ENCODE data around the gene PSG7. TPM values are rescaled to one million over a fixed set of nuclear protein-coding genes. Genes with fewer than 3 reads are reported as not detected.
"Not testable (repeated sequence)": the region's sequence is repeated elsewhere in the genome, so short reads cannot be mapped to it uniquely, and the experiment has no call there.

PSG7 gene
- total and polyA plus RNA-seq, 10 of the 15 experiments (the other 5 are each of a cell fraction or from before 2014, with no cell fraction given), result not detected

- ATAC-seq; H3K27me3 ChIP-seq (replicated peaks in 1 of 2; ENCODE audit: control insufficient read depth in 2 of 2, insufficient read depth in 2 of 2, low read length in 1 of 2); H4K20me1 ChIP-seq (ENCODE audit: control insufficient read depth, insufficient read depth); H2AFZ ChIP-seq (ENCODE audit: control insufficient read depth, low read depth, low read length); H3K27ac ChIP-seq (ENCODE audit: control insufficient read depth, insufficient read depth); in situ Hi-C loops (cut with MboI); H3K79me2 ChIP-seq (ENCODE audit: control insufficient read depth, insufficient read depth, low read length); DNase-seq (ENCODE audit: low read depth, low spot score); H3K36me3 ChIP-seq (ENCODE audit: control insufficient read depth in 2 of 2, insufficient read depth in 2 of 2, low read length in 1 of 2); BruUV-seq (replicated peaks); SMC1A ChIA-PET (ENCODE audit: uncharacterized antibody, unreplicated experiment); H3K9ac ChIP-seq (ENCODE audit: control insufficient read depth, insufficient read depth, low read length); H3K4me3 ChIP-seq; RAD21 ChIA-PET (ENCODE audit: unreplicated experiment); POLR2A ChIA-PET; H3K4me2 ChIP-seq (ENCODE audit: control insufficient read depth, insufficient read depth); FAIRE-seq; H3K4me1 ChIP-seq (ENCODE audit: control insufficient read depth, insufficient read depth, low read length); H3K9me3 ChIP-seq (replicated peaks; ENCODE audit: control insufficient read depth, insufficient read depth, low read length); intact Hi-C loops (cut with micrococcal nuclease; ENCODE audit: unreplicated experiment): not testable (repeated sequence)
- CTCF ChIA-PET, result interaction anchor here (1.0 kb wide), 1 partner anchor 86 kb away, joined by 3 read pairs; no protein-coding TSS in a partner anchor
- WGBS (ENCODE audit: insufficient coverage, insufficient replicate concordance, low lambda C conversion rate, missing lambda C conversion rate), result 37% methylated on average over 9 of the region's 9 CpGs
Measured at GRCh38 chr19:42880621-42881020, 56.4 kb downstream of the PSG7 start.

- CTCF ChIA-PET, result no interaction called here
- DNase-seq (ENCODE audit: low read depth, low spot score), result no peak
- RAD21 ChIA-PET (ENCODE audit: unreplicated experiment), result no interaction called here
- no peaks in the 10 kb centered on the region for H3K79me2 ChIP-seq (ENCODE audit: control insufficient read depth, insufficient read depth, low read length)
- no peak for FAIRE-seq
- H3K9ac ChIP-seq (ENCODE audit: control insufficient read depth, insufficient read depth, low read length), result no peak within 1 kb of the TSS
- no peaks in the 10 kb centered on the region for H3K4me1 ChIP-seq (ENCODE audit: control insufficient read depth, insufficient read depth, low read length)
- intact Hi-C loops (cut with micrococcal nuclease; ENCODE audit: unreplicated experiment) (no loop called here), in situ Hi-C loops (cut with MboI) (no loop called here)
- POLR2A ChIA-PET, result no interaction called here
- ATAC-seq, result no peak
- H3K4me2 ChIP-seq (ENCODE audit: control insufficient read depth, insufficient read depth), result no peak within 1 kb of the TSS
- SMC1A ChIA-PET (ENCODE audit: uncharacterized antibody, unreplicated experiment), result no interaction called here
- no peaks in the 10 kb centered on the region for H3K27me3 ChIP-seq (replicated peaks in 1 of 2; ENCODE audit: control insufficient read depth in 2 of 2, insufficient read depth in 2 of 2, low read length in 1 of 2)
- WGBS (ENCODE audit: insufficient coverage, insufficient replicate concordance, low lambda C conversion rate, missing lambda C conversion rate), result 0% methylated on average over 1 of the region's 2 CpGs
- no TSS peak for BruUV-seq (replicated peaks)
- no peak within 1 kb of the TSS for H3K27ac ChIP-seq (ENCODE audit: control insufficient read depth, insufficient read depth)
- no peaks in the 10 kb centered on the region for H3K9me3 ChIP-seq (replicated peaks; ENCODE audit: control insufficient read depth, insufficient read depth, low read length)
- no peaks in the 10 kb centered on the region for H3K36me3 ChIP-seq (ENCODE audit: control insufficient read depth in 2 of 2, insufficient read depth in 2 of 2, low read length in 1 of 2)
- no peaks in the 10 kb centered on the region for H4K20me1 ChIP-seq (ENCODE audit: control insufficient read depth, insufficient read depth)
- H3K4me3 ChIP-seq, result no peak within 1 kb of the TSS
- H2AFZ ChIP-seq (ENCODE audit: control insufficient read depth, low read depth, low read length), result no peak within 1 kb of the TSS
- TF ChIP-seq RBBP5 (conservative IDR thresholded peaks at IDR 0.05), result no peak
- no peak for TF ChIP-seq TCF3 (IDR thresholded peaks at IDR 0.05; ENCODE audit: borderline replicate concordance, insufficient read depth, low read depth, low read length)
- no peak for TF ChIP-seq CHD1 (IDR thresholded peaks at IDR 0.05; ENCODE audit: low read depth, low read length)
Measured at GRCh38 chr19:42879613-42880012, 57.4 kb downstream of the PSG7 start, which contains the start of gene PSG1. Gene PSG1 (minus strand): TSS chr19:42879713. CDS start chr19:42879581, 132 bp downstream.

- H3K4me2 ChIP-seq (ENCODE audit: control insufficient read depth, insufficient read depth); H3K36me3 ChIP-seq (ENCODE audit: control insufficient read depth in 2 of 2, insufficient read depth in 2 of 2, low read length in 1 of 2); H3K27ac ChIP-seq (ENCODE audit: control insufficient read depth, insufficient read depth); H4K20me1 ChIP-seq (ENCODE audit: control insufficient read depth, insufficient read depth); H3K79me2 ChIP-seq (ENCODE audit: control insufficient read depth, insufficient read depth, low read length); SMC1A ChIA-PET (ENCODE audit: uncharacterized antibody, unreplicated experiment); FAIRE-seq; BruUV-seq (replicated peaks); DNase-seq (ENCODE audit: low read depth, low spot score); ATAC-seq; H3K9me3 ChIP-seq (replicated peaks; ENCODE audit: control insufficient read depth, insufficient read depth, low read length); intact Hi-C loops (cut with micrococcal nuclease; ENCODE audit: unreplicated experiment); H2AFZ ChIP-seq (ENCODE audit: control insufficient read depth, low read depth, low read length); H3K27me3 ChIP-seq (replicated peaks in 1 of 2; ENCODE audit: control insufficient read depth in 2 of 2, insufficient read depth in 2 of 2, low read length in 1 of 2); POLR2A ChIA-PET; H3K9ac ChIP-seq (ENCODE audit: control insufficient read depth, insufficient read depth, low read length); in situ Hi-C loops (cut with MboI); H3K4me3 ChIP-seq; H3K4me1 ChIP-seq (ENCODE audit: control insufficient read depth, insufficient read depth, low read length); RAD21 ChIA-PET (ENCODE audit: unreplicated experiment); CTCF ChIA-PET: not testable (repeated sequence)
Measured at GRCh38 chr19:42876596-42876995, 60.4 kb downstream of the PSG7 start.

GRCh38 chr19:42875881-42876280, 61.1 kb downstream of the PSG7 start:
- H2AFZ ChIP-seq (ENCODE audit: control insufficient read depth, low read depth, low read length); H3K4me2 ChIP-seq (ENCODE audit: control insufficient read depth, insufficient read depth); in situ Hi-C loops (cut with MboI); H3K9ac ChIP-seq (ENCODE audit: control insufficient read depth, insufficient read depth, low read length); H3K79me2 ChIP-seq (ENCODE audit: control insufficient read depth, insufficient read depth, low read length); H4K20me1 ChIP-seq (ENCODE audit: control insufficient read depth, insufficient read depth); H3K9me3 ChIP-seq (replicated peaks; ENCODE audit: control insufficient read depth, insufficient read depth, low read length); intact Hi-C loops (cut with micrococcal nuclease; ENCODE audit: unreplicated experiment); H3K36me3 ChIP-seq (ENCODE audit: control insufficient read depth in 2 of 2, insufficient read depth in 2 of 2, low read length in 1 of 2); H3K4me1 ChIP-seq (ENCODE audit: control insufficient read depth, insufficient read depth, low read length); CTCF ChIA-PET; H3K4me3 ChIP-seq; BruUV-seq (replicated peaks); H3K27me3 ChIP-seq (replicated peaks in 1 of 2; ENCODE audit: control insufficient read depth in 2 of 2, insufficient read depth in 2 of 2, low read length in 1 of 2); ATAC-seq; RAD21 ChIA-PET (ENCODE audit: unreplicated experiment); DNase-seq (ENCODE audit: low read depth, low spot score); SMC1A ChIA-PET (ENCODE audit: uncharacterized antibody, unreplicated experiment); H3K27ac ChIP-seq (ENCODE audit: control insufficient read depth, insufficient read depth); FAIRE-seq; POLR2A ChIA-PET: not testable (repeated sequence)
- 0% methylated on average over 1 of the region's 1 CpG for WGBS (ENCODE audit: insufficient coverage, insufficient replicate concordance, low lambda C conversion rate, missing lambda C conversion rate)

All from GM12878 (cell line).